ENCODE measurements around the gene ENTPD2. TPM values are rescaled to one million over a fixed set of nuclear protein-coding genes. Genes with fewer than 3 reads are reported as not detected.
A peak's percentile ranks its signal among the peaks of the same experiment; 100 is the strongest.

Gene ENTPD2
- total RNA-seq, 1 experiment from 2014 or later: 9.0 TPM

- peak overlapping the region; percentile 98 for H3K4me2 ChIP-seq
- H3K4me3 ChIP-seq: peak overlapping the region; percentile 92; the same call in 1 of the 2 replicates
- BruUV-seq (replicated peaks): TSS peak; percentile 11
- H3K4me1 ChIP-seq (replicated peaks; ENCODE audit: insufficient read depth): peaks cover 15% of the 10 kb centered on the region
- H3K27me3 ChIP-seq (ENCODE audit: insufficient read depth, low read depth): no peaks in the 10 kb centered on the region
- peaks cover 21% of the 10 kb centered on the region for H3K79me2 ChIP-seq (ENCODE audit: low read depth)
- no peaks in the 10 kb centered on the region for H3K9me2 ChIP-seq (ENCODE audit: insufficient read depth)
- no peaks in the 10 kb centered on the region for H3K36me3 ChIP-seq (ENCODE audit: low read depth)
- DNase-seq: no peak
- peaks cover 33% of the 10 kb centered on the region for H4K20me1 ChIP-seq (ENCODE audit: insufficient read depth)
- TF ChIP-seq CTCF (conservative IDR thresholded peaks at IDR 0.05) (no peak), EZH2 (IDR thresholded peaks at IDR 0.05; ENCODE audit: low read depth) (no peak)
- H2AFZ ChIP-seq: no peak overlapping the region
- CTCF ChIA-PET: no interaction called here
- POLR2A ChIA-PET (ENCODE audit: unreplicated experiment): no interaction called here
- no peaks in the 10 kb centered on the region for H3K9me3 ChIP-seq (ENCODE audit: insufficient read depth, low read depth)
- intact Hi-C loops (cut with micrococcal nuclease; ENCODE audit: unreplicated experiment): no loop called here
- no peak overlapping the region for H3K27ac ChIP-seq
- H3F3A ChIP-seq (ENCODE audit: insufficient read depth, low read depth): peaks cover 14% of the 10 kb centered on the region; the same call in 1 of the 2 replicates
Measured at GRCh38 chr9:137044037-137044436, 9.8 kb downstream of the ENTPD2 start.

- Histone ChIP-seq H3K27ac (no peak overlapping the region), H3K4me2 (no peak overlapping the region), H2AFZ (no peak overlapping the region), H3K27me3 (ENCODE audit: insufficient read depth, low read depth) (no peaks in the 10 kb centered on the region), H3F3A (ENCODE audit: insufficient read depth, low read depth) (peaks cover 14% of the 10 kb centered on the region; the same call in 1 of the 2 replicates), H4K20me1 (ENCODE audit: insufficient read depth) (peaks cover 33% of the 10 kb centered on the region), H3K9me3 (ENCODE audit: insufficient read depth, low read depth) (no peaks in the 10 kb centered on the region), H3K4me1 (replicated peaks; ENCODE audit: insufficient read depth) (peaks cover 15% of the 10 kb centered on the region), H3K9me2 (ENCODE audit: insufficient read depth) (no peaks in the 10 kb centered on the region), H3K79me2 (ENCODE audit: low read depth) (peaks cover 21% of the 10 kb centered on the region), H3K36me3 (ENCODE audit: low read depth) (no peaks in the 10 kb centered on the region), H3K4me3 (no peak overlapping the region)
- intact Hi-C loops (cut with micrococcal nuclease; ENCODE audit: unreplicated experiment): no loop called here
- CTCF ChIA-PET: no interaction called here
- DNase-seq: no peak
- BruUV-seq (replicated peaks): no TSS peak
- TF ChIP-seq CTCF (conservative IDR thresholded peaks at IDR 0.05): no peak
- no peak for TF ChIP-seq EZH2 (IDR thresholded peaks at IDR 0.05; ENCODE audit: low read depth)
- POLR2A ChIA-PET (ENCODE audit: unreplicated experiment): no interaction called here
Measured at GRCh38 chr9:137042751-137043727, 10.8 kb downstream of the ENTPD2 start.

GRCh38 chr9:137041124-137041523 is 12.7 kb downstream of the ENTPD2 start:
- intact Hi-C loops (cut with micrococcal nuclease; ENCODE audit: unreplicated experiment): no loop called here
- TF ChIP-seq EZH2 (IDR thresholded peaks at IDR 0.05; ENCODE audit: low read depth) (no peak), CTCF (conservative IDR thresholded peaks at IDR 0.05) (no peak)
- no peak for DNase-seq
- H3K36me3 ChIP-seq (ENCODE audit: low read depth): no peaks in the 10 kb centered on the region
- no peaks in the 10 kb centered on the region for H3K27me3 ChIP-seq (ENCODE audit: insufficient read depth, low read depth)
- H2AFZ ChIP-seq: no peak overlapping the region
- H4K20me1 ChIP-seq (ENCODE audit: insufficient read depth): peaks cover 28% of the 10 kb centered on the region
- H3K4me3 ChIP-seq: no peak overlapping the region
- H3K79me2 ChIP-seq (ENCODE audit: low read depth): peaks cover 21% of the 10 kb centered on the region
- peaks cover 12% of the 10 kb centered on the region; the same call in 1 of the 2 replicates for H3F3A ChIP-seq (ENCODE audit: insufficient read depth, low read depth)
- ChIA-PET POLR2A (ENCODE audit: unreplicated experiment) (no interaction called here), CTCF (no interaction called here)
- H3K9me2 ChIP-seq (ENCODE audit: insufficient read depth): no peaks in the 10 kb centered on the region
- H3K27ac ChIP-seq: no peak overlapping the region
- no TSS peak for BruUV-seq (replicated peaks)
- no peaks in the 10 kb centered on the region for H3K9me3 ChIP-seq (ENCODE audit: insufficient read depth, low read depth)
- peaks cover 15% of the 10 kb centered on the region for H3K4me1 ChIP-seq (replicated peaks; ENCODE audit: insufficient read depth)
- H3K4me2 ChIP-seq: no peak overlapping the region

All from PC-9 (cell line).